Small intestine (tissue), 7 donors: ENCODE measurements around the gene AUH. TPM values are rescaled to one million over a fixed set of nuclear protein-coding genes. Genes with fewer than 3 reads are reported as not detected.

Experiments used
- DNase-seq, 2 donors: peaks; one replicate each; pipeline versions ENCODE4 v3.0.0 to v3.0.0-alpha.2; 2013
- FAIRE-seq: peaks from 2 replicates; lab custom pipeline; 2012; peaks lifted over from hg19 to GRCh38; lab: Jason Lieb, UNC
- H3K27ac ChIP-seq, 3 donors: one replicate each; pipeline ENCODE4 v1.5.1; 2013; ENCODE audit warnings: low read length in 2 of 3, mild to moderate bottlenecking in 2 of 3, control low read depth in 1 of 3, inconsistent platforms in 1 of 3, low read depth in 1 of 3, moderate library complexity in 1 of 3
- H3K27me3 ChIP-seq, 3 donors: one replicate each; pipeline ENCODE4 v1.6.1; 2013; ENCODE audit warnings: low read length in 3 of 3, inconsistent platforms in 1 of 3; ENCODE audit not compliant: control insufficient read depth in 3 of 3, insufficient read depth in 3 of 3
- H3K36me3 ChIP-seq, 3 donors: one replicate each; pipeline ENCODE4 v1.6.1; 2013; ENCODE audit warnings: low read length in 3 of 3, inconsistent platforms in 1 of 3, low read depth in 1 of 3, mild to moderate bottlenecking in 1 of 3, moderate library complexity in 1 of 3; ENCODE audit not compliant: control insufficient read depth in 3 of 3, insufficient read depth in 2 of 3
- H3K4me1 ChIP-seq, 3 donors: one replicate each; pipeline ENCODE4 v1.6.1; 2013; ENCODE audit warnings: low read length in 2 of 3, inconsistent platforms in 1 of 3, low read depth in 1 of 3, mild to moderate bottlenecking in 1 of 3, moderate library complexity in 1 of 3; ENCODE audit not compliant: control insufficient read depth in 3 of 3, insufficient read depth in 2 of 3
- H3K4me3 ChIP-seq, 3 donors: one replicate each; pipeline ENCODE4 v1.5.1; 2013; ENCODE audit warnings: low read length in 3 of 3, control low read depth in 1 of 3, inconsistent platforms in 1 of 3, low read depth in 1 of 3, mild to moderate bottlenecking in 1 of 3, moderate library complexity in 1 of 3
- H3K9me3 ChIP-seq, 2 donors: one replicate each; pipeline ENCODE4 v1.6.1; 2013; ENCODE audit warnings: low read depth in 1 of 2, low read length in 1 of 2; ENCODE audit not compliant: control insufficient read depth in 2 of 2, insufficient read depth in 1 of 2
- WGBS, 3 donors: extraction: QIAGEN DNeasy Blood & Tissue Kit; methylation state at CpG; one replicate each; pipeline ENCODE4 v1.1.7; 2013; 5-methylcytosine and 5-hydroxymethylcytosine counted together
- polyA plus RNA-seq, 4 donors: library from polyadenylated mRNA; stranded (reverse) in 3 of 4; unstranded in 1 of 4; fragments of 200-250 nt in 3 of 4; fragments of 120-200 nt in 1 of 4; gene quantifications; one replicate each; pipeline versions ENCODE4 v1.2.1 to v1.2.3, GENCODE V29; 2013
- donor health status: healthy with polysubstance abuse.
- donor health status: control.
- donor health status: control.
- donor health status: Bipolar disorder and iron deficiency.
- donor health status: healthy.

The AUH gene
- polyA plus RNA-seq, 4 donors = 16.9 to 51.4 (median 27.2) TPM

DNA sequence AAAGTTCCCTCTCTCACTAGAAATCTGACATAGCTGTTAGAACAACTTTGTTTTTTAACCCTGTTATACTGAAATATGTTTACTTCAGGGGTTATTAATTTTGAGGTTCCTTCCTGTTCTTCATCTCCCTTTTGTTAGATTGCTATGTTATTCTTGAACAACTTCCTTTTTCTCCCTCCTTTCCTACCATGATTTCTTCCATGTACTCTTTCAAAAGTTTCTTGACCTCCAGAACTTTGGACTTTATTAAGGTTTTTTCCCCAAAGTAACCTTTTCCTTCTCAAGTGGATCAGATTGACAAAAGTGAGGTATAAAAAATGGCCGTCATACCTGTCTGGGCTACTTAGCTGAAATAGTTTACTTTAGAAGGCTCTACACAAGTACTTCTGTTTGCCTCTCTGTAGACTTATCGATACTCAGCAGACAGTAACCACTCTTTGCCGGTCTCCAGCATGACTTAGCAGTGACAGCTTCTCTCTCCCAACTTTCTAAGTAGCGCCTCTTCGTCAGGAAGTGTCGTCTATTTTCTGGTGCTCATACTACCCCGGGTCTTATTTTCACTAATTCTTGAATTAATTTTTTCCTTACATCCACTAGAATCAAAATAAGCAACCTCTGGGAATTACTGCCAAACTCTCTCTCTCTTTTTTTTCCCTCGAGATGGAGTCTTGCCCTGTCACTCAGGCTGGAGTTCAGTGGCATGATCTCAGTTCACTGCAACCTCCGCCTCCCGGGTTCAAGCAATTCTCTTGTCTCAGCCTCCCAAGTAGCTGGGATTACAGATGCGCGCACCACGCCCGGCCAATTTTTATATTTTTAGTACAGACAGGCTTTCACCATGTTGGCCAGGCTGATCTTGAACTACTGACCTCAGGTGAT is 42.2 kb upstream of the AUH start:
- 81 to 91% (median 86%) methylated on average over 14 of the region's 14 CpGs for WGBS, 3 donors
- H3K4me1 ChIP-seq = no peaks in the 10 kb centered on the region
- H3K36me3 ChIP-seq = peaks cover 3 to 9% (median 6%) of the 10 kb centered on the region in 3 donors
- DNase-seq (no peak), FAIRE-seq (no peak)
- H3K9me3 ChIP-seq = no peaks in the 10 kb centered on the region
- H3K4me3 ChIP-seq = no peak overlapping the region
- no peak overlapping the region for H3K27ac ChIP-seq
- no peaks in the 10 kb centered on the region for H3K27me3 ChIP-seq

GRCh38 chr9:91398926-91399325 is 37.2 kb upstream of the AUH start:
- no peaks in the 10 kb centered on the region for H3K27me3 ChIP-seq
- H3K9me3 ChIP-seq = no peaks in the 10 kb centered on the region
- no peak overlapping the region for H3K4me3 ChIP-seq
- DNase-seq (no peak), FAIRE-seq (no peak)
- 82 to 89% (median 87%) methylated on average over 3 of the region's 3 CpGs for WGBS, 3 donors
- H3K4me1 ChIP-seq = no peaks in the 10 kb centered on the region
- H3K27ac ChIP-seq = no peak overlapping the region
- no peaks in the 10 kb centered on the region for H3K36me3 ChIP-seq

GRCh38 chr9:91395553-91396471 is 34.1 kb upstream of the AUH start:
- FAIRE-seq = no peak
- H3K27ac ChIP-seq = no peak overlapping the region

DNA sequence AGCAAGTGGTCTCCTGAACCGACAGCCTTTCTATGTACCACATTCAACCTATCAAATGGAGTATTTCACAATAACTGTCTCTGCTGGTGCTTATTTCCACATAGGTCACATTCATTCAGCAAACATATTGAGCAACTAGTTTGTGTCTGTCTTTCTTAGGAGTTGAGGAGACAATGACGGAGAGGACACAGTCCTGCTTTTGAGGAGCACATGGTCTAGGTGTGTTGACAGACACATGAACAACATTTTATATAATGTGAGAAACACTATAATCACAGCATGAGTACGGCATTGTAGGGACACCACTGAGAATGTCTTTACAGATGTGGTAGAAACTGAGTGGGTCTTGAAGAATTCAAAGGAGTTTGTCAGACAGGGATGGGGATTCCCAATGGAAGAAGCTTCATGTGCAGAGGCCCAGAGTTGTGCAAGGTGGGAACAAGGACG is 33.4 kb upstream of the AUH start:
- no peaks in the 10 kb centered on the region for H3K27me3 ChIP-seq
- no peaks in the 10 kb centered on the region for H3K9me3 ChIP-seq
- FAIRE-seq (no peak), DNase-seq (peak in 1 of 2 donors; percentile 55)
- no peak overlapping the region for H3K27ac ChIP-seq
- WGBS, 3 donors = 76% methylated on average over 4 of the region's 4 CpGs
- H3K4me1 ChIP-seq = no peaks in the 10 kb centered on the region
- no peaks in the 10 kb centered on the region for H3K36me3 ChIP-seq
- H3K4me3 ChIP-seq = no peak overlapping the region

More at GRCh38 chr9:91395553-91396471, 34.1 kb upstream of the AUH start:
- no peak for DNase-seq
- Histone ChIP-seq H3K4me1 (no peaks in the 10 kb centered on the region), H3K9me3 (no peaks in the 10 kb centered on the region), H3K36me3 (no peaks in the 10 kb centered on the region), H3K4me3 (no peak overlapping the region), H3K27me3 (no peaks in the 10 kb centered on the region)
- WGBS, 3 donors = 66 to 80% (median 73%) methylated on average over 7 of the region's 7 CpGs

DNA sequence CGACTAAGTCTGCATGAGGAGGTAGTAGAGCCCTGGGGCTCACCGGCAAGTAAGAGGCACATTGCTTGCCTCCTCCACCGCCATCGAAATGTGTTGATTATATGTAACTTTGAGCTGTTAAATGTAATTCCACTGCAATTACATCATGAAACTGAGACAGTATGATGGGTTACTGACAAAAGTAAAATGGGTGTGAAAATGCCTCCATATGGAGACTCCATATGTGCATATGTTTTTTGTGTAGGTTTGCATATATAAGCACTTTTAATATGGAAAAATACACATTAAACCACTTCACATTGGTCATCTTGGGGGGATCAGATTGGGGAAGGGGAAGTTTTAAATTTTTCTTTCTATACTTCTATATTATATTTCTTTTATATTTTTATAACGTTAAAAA is 32.1 kb upstream of the AUH start:
- Histone ChIP-seq H3K4me3 (no peak overlapping the region), H3K27me3 (no peaks in the 10 kb centered on the region), H3K9me3 (no peaks in the 10 kb centered on the region), H3K36me3 (no peaks in the 10 kb centered on the region), H3K27ac (no peak overlapping the region), H3K4me1 (no peaks in the 10 kb centered on the region)
- WGBS, 3 donors = 96 to 99% (median 99%) methylated on average over 5 of the region's 5 CpGs
- no peak for FAIRE-seq
- DNase-seq = no peak

DNA sequence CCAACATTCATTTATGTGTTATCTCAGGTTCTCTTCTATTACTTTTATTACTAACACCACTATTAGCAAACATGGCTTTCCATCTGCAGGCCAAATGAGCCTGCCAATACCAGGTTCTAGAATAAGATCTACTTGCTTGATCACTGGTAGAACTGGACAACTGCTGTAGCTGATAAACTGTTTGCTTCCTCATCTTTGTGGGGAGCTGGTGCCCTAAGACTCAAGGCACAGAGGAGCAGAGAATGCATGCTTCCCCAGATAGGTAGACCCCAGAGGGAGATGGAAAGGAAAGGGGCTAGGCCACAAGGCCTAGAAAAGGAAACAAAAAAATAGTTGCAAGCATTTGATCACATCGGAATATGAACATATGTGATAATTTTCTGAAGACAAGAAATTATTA is 30.7 kb upstream of the AUH start:
- Histone ChIP-seq H3K4me3 (no peak overlapping the region), H3K27ac (no peak overlapping the region), H3K4me1 (no peaks in the 10 kb centered on the region), H3K27me3 (no peaks in the 10 kb centered on the region), H3K36me3 (no peaks in the 10 kb centered on the region), H3K9me3 (no peaks in the 10 kb centered on the region)
- FAIRE-seq = no peak
- WGBS, 3 donors = 87 to 100% (median 89%) methylated on average over 1 of the region's 1 CpG
- DNase-seq = no peak

- no peaks in the 10 kb centered on the region for H3K9me3 ChIP-seq
- WGBS, 3 donors = 61 to 77% (median 64%) methylated on average over 2 of the region's 2 CpGs
- DNase-seq (no peak), FAIRE-seq (no peak)
- H3K27ac ChIP-seq = no peak overlapping the region
- H3K4me3 ChIP-seq = no peak overlapping the region
- H3K36me3 ChIP-seq = no peaks in the 10 kb centered on the region
- H3K27me3 ChIP-seq = no peaks in the 10 kb centered on the region
- H3K4me1 ChIP-seq = no peaks in the 10 kb centered on the region
These were observed 30.1 kb upstream of the AUH start for GRCh38 chr9:91391818-91392217.

DNA sequence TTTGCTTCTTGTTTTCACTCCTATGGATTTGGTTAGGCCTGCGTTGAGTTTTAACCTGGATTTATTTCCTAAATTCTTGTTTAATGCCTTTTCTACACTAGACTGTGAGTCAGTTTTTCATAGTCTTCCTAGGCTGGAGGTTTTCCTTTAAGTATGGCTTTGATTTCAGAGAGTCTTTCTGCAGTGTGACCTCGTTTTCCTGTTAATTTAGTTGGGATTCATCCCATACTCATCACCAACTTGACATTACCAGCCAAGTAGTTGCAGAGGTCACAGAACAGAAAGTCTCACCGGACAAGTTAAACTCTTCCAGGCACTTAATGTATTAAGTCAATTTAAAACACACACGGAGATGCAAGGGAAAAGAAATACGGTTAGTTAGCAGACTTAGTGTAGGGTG is 29.7 kb upstream of the AUH start:
- FAIRE-seq (no peak), DNase-seq (no peak)
- Histone ChIP-seq H3K36me3 (no peaks in the 10 kb centered on the region), H3K27me3 (no peaks in the 10 kb centered on the region), H3K9me3 (no peaks in the 10 kb centered on the region), H3K4me1 (no peaks in the 10 kb centered on the region), H3K4me3 (no peak overlapping the region), H3K27ac (no peak overlapping the region)
- WGBS, 3 donors = 62 to 79% (median 68%) methylated on average over 5 of the region's 5 CpGs
